DMS153 (cell line): ENCODE results near the gene ADAM10.

Source experiments
- DNase-seq: peaks from one replicate; lab custom pipeline; 2025; lab: John Stamatoyannopoulos, UW

The ADAM10 gene

DNA sequence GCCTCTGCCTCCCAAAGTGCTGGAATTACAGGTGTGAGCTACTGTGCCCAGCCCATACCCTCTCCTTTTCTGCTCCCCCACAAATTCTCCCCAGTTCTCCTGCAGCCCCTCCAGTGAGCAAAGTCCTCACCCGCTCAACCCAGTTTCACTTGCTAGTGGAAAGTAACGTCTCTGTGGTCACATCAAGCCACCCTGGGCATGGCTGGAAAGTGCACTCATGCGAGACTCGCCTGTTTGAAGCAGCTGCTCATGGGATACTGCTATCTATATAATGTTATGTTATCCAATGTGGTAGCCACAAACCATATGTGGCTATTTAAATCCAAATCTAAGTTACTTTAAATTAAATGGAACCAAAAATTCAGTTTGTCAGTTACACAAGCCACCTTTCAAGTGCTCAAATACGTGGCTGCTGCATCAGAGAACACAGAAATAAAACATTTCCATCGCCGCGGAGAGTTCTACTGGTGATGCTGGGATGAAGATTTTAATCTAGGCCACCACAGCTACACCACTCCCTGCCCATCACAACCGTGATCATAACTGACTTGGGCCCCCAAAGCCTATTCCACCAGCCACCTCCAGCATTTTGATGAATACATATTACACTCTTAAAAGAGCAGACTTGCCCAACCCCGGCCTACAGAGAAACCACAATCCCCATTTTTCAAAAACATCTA lies 198.3 kb downstream of the ADAM10 start:
- no peak for DNase-seq

DNA sequence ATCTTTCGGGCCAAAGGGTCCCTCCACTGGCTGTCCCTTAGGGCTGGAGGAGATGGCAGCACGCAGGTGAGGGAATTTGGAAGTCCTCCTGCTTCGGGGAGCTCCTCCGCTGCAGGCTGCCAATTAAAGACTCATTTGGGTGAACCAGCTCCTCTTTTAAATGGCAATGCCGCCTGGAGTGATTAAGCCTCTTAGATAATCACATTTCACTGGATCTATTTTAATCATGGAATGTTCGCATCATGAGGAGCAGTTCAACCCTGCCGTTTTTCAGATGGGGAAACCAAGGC lies 199.8 kb downstream of the ADAM10 start:
- no peak for DNase-seq

- no peak for DNase-seq
Observed at GRCh38 chr15:58549013-58549784, 200.3 kb downstream of the ADAM10 start.

DNA sequence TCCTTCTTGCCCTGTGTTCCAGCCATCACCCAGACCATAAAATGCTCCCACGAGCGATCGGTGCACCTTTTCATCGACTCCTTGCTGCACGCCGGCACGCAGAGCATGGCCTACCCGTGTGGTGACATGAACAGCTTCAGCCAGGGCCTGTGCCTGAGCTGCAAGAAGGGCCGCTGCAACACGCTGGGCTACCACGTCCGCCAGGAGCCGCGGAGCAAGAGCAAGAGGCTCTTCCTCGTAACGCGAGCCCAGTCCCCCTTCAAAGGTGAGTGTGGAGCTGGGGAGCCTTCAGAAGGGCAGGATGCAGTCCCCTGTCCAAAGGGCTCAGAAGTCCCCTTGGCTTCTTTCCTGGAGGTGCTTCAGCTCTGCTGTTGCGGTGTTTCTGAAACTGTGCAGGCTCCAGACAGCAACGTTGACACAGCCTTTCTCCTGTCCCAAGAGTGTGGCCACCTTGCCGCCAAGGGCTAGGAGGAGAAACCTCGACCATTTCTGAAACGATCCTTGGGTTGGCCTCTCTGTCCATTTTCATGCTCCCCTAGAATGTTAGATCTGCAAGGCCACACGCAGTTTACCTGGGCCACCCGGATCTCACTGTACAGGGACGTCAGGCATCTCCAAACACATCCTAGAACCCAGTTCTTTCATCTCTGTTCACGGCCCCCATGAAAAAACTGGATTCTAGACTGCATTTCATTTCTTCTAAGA lies 201.0 kb downstream of the ADAM10 start:
- no peak for DNase-seq

- DNase-seq: no peak
Observed at GRCh38 chr15:58547628-58548307, 201.7 kb downstream of the ADAM10 start.

DNA sequence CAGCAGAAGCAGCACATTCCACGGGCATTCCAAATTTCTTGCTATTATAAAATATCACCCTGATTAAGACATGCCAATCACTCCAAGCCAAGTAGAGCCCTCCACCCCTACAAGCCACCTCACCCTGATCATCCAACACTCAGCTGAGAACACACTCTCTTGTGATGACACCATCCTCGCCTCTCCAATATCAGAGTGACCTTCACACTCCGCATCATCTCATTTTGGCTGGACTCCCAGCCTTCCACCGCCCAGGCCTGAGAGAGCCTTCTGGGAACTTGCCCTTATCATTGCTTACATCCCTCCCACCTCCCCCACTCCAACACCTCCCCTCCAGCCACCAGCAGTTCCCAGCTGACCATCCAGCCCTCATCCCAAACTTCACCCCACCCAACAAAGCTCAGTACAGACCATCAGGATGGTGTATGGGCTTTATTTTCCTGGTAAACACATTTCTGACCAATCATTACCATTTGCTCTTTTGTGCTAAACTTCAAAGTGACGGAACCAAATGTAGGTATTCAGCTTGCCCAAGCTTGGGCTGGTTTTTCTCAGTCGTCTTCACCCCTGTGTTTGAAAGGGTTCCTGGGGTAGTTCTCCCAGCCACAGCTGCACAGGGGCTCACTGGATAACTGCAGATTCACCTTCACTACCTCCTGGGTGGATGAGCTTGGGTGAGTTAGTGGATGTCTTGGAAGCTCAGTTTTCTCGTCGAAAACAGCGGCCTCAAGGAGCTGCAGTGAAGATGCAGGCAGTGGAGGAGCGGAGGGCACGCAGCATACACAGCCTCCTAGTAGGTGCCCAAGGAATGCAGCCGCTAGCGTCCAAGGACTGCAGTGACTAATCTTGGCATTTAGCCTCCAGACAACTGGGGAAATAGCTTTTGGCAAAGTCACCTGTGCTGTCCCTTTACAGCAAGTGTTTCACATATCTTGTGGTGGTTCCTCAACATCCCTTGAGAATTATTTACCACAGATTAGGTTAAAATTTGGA lies 202.6 kb downstream of the ADAM10 start:
- DNase-seq: no peak

GRCh38 chr15:58546066-58546591 lies 203.4 kb downstream of the ADAM10 start:
- no peak for DNase-seq

GRCh38 chr15:58545307-58546065 lies 204.0 kb downstream of the ADAM10 start:
- no peak for DNase-seq

DNA sequence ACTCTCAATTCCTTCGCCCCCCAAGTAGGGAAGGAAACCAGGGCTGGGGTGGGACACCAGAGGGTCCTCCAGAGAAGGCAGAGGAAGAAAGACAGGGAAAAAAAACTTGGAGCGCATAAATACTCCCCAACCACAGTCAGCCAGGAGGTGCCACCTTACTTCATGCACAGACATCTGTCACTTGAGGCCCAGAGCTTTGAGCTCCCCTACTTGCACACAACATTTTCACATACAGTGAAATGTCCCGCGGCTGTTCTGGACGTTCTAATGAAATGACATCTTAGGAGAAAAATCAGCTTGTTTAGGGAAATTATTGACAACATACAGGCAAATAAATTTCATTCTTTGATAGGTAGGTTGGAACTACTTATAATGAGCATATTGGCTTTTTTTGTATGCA lies 204.8 kb downstream of the ADAM10 start:
- no peak for DNase-seq

DNA sequence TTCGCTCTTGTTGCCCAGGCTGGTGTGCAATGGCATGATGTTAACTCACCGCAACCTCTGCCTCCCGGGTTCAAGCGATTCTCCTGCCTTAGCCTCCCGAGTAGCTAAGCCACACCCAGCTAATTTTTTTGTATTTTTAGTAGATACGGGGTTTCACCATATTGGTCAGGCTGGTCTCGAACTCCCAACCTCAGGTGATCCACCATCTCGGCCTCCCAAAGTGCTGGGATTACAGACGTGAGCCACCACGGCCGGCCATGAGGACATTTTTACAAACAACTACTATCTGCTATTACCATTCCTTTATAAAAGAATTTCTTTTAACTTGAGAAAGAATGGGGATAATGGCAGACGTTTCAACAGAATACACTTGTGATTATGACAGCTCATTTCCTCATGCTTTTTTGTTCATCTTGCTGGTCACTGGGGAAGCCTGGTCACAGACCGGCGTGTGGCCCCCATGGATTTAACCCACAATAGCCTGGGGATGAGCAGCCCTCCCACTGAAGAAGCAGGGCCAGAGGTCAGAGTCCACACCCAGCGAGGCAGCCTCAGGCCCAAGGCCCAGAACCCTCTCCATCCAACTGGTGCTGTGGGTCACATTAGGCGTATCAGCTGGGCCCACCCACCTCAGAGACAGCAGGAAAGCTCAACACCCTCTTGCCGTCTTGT lies 205.7 kb downstream of the ADAM10 start:
- no peak for DNase-seq

GRCh38 chr15:58541410-58542087 lies 208.0 kb downstream of the ADAM10 start:
- no peak for DNase-seq

GRCh38 chr15:58539548-58539947 lies 210.0 kb downstream of the ADAM10 start:
- no peak for DNase-seq

DNA sequence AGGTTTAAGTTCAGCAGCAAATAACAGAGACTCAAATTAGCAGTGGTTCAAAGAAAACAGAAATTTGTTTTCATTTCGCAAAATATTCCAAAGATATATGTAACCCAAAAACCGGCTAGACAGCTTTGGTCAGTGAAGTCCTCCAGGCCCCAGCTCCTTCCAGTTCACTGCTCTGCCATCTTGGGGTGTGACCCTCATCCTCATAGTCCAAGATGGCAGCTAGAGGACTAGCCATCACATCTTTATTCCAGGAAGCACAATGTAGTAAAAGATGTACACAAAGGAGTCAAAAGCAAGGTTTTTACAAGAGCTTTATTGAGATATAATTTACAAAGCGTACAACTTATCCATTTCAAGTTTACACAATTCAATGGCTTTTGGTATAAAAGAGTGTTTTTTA lies 210.6 kb downstream of the ADAM10 start:
- no peak for DNase-seq
